H1 (cell line): ENCODE results near the gene NPHP4. TPM values are rescaled to one million over a fixed set of nuclear protein-coding genes. Genes with fewer than 3 reads are reported as not detected.

Experiments
- CTCF ChIA-PET: fragments of 300-600 bp; sonication (Branson Sonifier 250); formaldehyde crosslinking; loops from one replicate; lab custom pipeline; 2021; ENCODE audit not compliant: partially characterized antibody; lab: Charles Lee
- POLR2A ChIA-PET: fragments of 300-600 bp; sonication (Branson Sonifier 250); formaldehyde crosslinking; loops from one replicate; lab custom pipeline; 2021; ENCODE audit warnings: inconsistent platforms; ENCODE audit not compliant: partially characterized antibody; lab: Charles Lee
- DNase-seq, 2 experiments: peaks; one replicate each; pipeline versions ENCODE4 v3.0.0 to v3.0.0-alpha.2; 2010 to 2022; ENCODE audit warnings: low spot score in 2 of 2, low read depth in 1 of 2, mixed read lengths in 1 of 2
- FAIRE-seq: peaks from 2 replicates; lab custom pipeline; 2011; peaks lifted over from hg19 to GRCh38; lab: Jason Lieb, UNC
- H2AFZ ChIP-seq: 2 replicates; pipeline ENCODE4 v1.8.1; 2012; ENCODE audit warnings: low read length, inconsistent platforms
- H2AK5ac ChIP-seq: 2 replicates; pipeline ENCODE4 v1.6.1; 2013; ENCODE audit warnings: low read depth, low read length
- H2BK120ac ChIP-seq: replicated peaks from 2 replicates; pipeline ENCODE3; 2013; ENCODE audit warnings: low read depth, low read length, inconsistent platforms
- H2BK12ac ChIP-seq: 2 replicates; pipeline ENCODE4 v1.6.1; 2013; ENCODE audit warnings: low read depth, low read length
- H2BK15ac ChIP-seq: 2 replicates; pipeline ENCODE4 v1.6.1; 2013; ENCODE audit warnings: low read length
- H2BK20ac ChIP-seq: 2 replicates; pipeline ENCODE4 v1.6.1; 2013; ENCODE audit warnings: low read length
- H2BK5ac ChIP-seq: 2 replicates; pipeline ENCODE4 v1.6.1; 2013; ENCODE audit warnings: low read depth, low read length
- H3K14ac ChIP-seq: 2 replicates; pipeline ENCODE4 v1.6.1; 2013; ENCODE audit warnings: inconsistent platforms; ENCODE audit not compliant: insufficient read length
- H3K18ac ChIP-seq: 2 replicates; pipeline ENCODE4 v1.6.1; 2013; ENCODE audit warnings: low read length; ENCODE audit errors: extremely low read depth
- H3K23ac ChIP-seq: 2 replicates; pipeline ENCODE4 v1.6.1; 2013; ENCODE audit warnings: inconsistent platforms; ENCODE audit not compliant: insufficient read length
- H3K23me2 ChIP-seq: 2 replicates; pipeline ENCODE4 v1.6.1; 2013; ENCODE audit warnings: low read depth, low read length
- H3K27ac ChIP-seq: 2 replicates; pipeline ENCODE4 v1.6.1; 2011; ENCODE audit warnings: low read depth, low read length, inconsistent platforms
- H3K27me3 ChIP-seq, 4 experiments: replicated peaks in 1 of 4; 1 replicate in 1 of 4; 2 replicates in 3 of 4; pipeline versions ENCODE4 v1.6.1 to v1.8.1; 2011 to 2013; ENCODE audit warnings: low read length in 3 of 4, mild to moderate bottlenecking in 3 of 4, inconsistent platforms in 2 of 4, mixed read lengths in 2 of 4, moderate library complexity in 1 of 4; ENCODE audit not compliant: control insufficient read depth in 3 of 4, insufficient read depth in 3 of 4; ENCODE audit errors: extremely low read depth in 1 of 4
- H3K36me3 ChIP-seq, 4 experiments: 2 replicates each; pipeline versions ENCODE4 v1.6.1 to v1.8.1; 2011 to 2013; ENCODE audit warnings: mild to moderate bottlenecking in 4 of 4, low read length in 3 of 4, moderate library complexity in 2 of 4, control low read depth in 1 of 4, inconsistent platforms in 1 of 4; ENCODE audit not compliant: insufficient read depth in 4 of 4, control insufficient read depth in 2 of 4
- H3K4ac ChIP-seq: replicated peaks from 2 replicates; pipeline ENCODE3; 2013; ENCODE audit warnings: low read length, low read depth, mixed read lengths, inconsistent platforms; ENCODE audit not compliant: insufficient read length
- H3K4me1 ChIP-seq, 4 experiments: replicated peaks in 1 of 4; 1 replicate in 1 of 4; 2 replicates in 3 of 4; pipeline versions ENCODE4 v1.6.1 to v1.8.1; 2011 to 2013; ENCODE audit warnings: low read length in 3 of 4, inconsistent platforms in 2 of 4, mixed read lengths in 1 of 4; ENCODE audit not compliant: insufficient read depth in 4 of 4, control insufficient read depth in 3 of 4
- H3K4me2 ChIP-seq, 2 experiments: 2 replicates each; pipeline versions ENCODE4 v1.6.1 to v1.8.1; 2011 to 2013; ENCODE audit warnings: low read depth in 2 of 2, low read length in 2 of 2, control low read depth in 1 of 2, inconsistent platforms in 1 of 2, mild to moderate bottlenecking in 1 of 2; ENCODE audit not compliant: insufficient read depth in 1 of 2
- H3K4me3 ChIP-seq, 4 experiments: fragments of 200-600, 300-600 bp in 1 of 4; sonication (generic), shearing (Covaris generic), sonication (Bioruptor Twin) in 1 of 4; 2 replicates each; pipeline versions ENCODE4 v1.5.1 to v1.8.1; 2011 to 2016; ENCODE audit warnings: low read length in 4 of 4, low read depth in 3 of 4, control low read depth in 2 of 4, inconsistent platforms in 2 of 4, mild to moderate bottlenecking in 2 of 4, mixed read lengths in 1 of 4, moderate library complexity in 1 of 4; ENCODE audit not compliant: insufficient read depth in 2 of 4; ENCODE audit errors: extremely low read depth in 1 of 4
- H3K56ac ChIP-seq: replicated peaks from 2 replicates; pipeline ENCODE3; 2013; ENCODE audit warnings: low read depth, mild to moderate bottlenecking, mixed read lengths, low read length, inconsistent platforms; ENCODE audit not compliant: insufficient read length
- H3K79me1 ChIP-seq: 2 replicates; pipeline ENCODE4 v1.6.1; 2013; ENCODE audit warnings: low read depth, low read length, control low read depth
- H3K79me2 ChIP-seq, 2 experiments: 2 replicates each; pipeline versions ENCODE4 v1.6.1 to v1.8.1; 2012 to 2013; ENCODE audit warnings: low read length in 2 of 2, mild to moderate bottlenecking in 2 of 2, inconsistent platforms in 1 of 2; ENCODE audit not compliant: insufficient read depth in 2 of 2, control insufficient read depth in 1 of 2
- H3K9ac ChIP-seq, 4 experiments: replicated peaks in 1 of 4; 1 replicate in 1 of 4; 2 replicates in 3 of 4; pipeline versions ENCODE4 v1.6.1 to v1.8.1; 2011 to 2013; ENCODE audit warnings: low read depth in 3 of 4, low read length in 3 of 4, control low read depth in 2 of 4, mild to moderate bottlenecking in 2 of 4, moderate library complexity in 2 of 4, inconsistent platforms in 1 of 4; ENCODE audit errors: extremely low read depth in 1 of 4
- H3K9me3 ChIP-seq, 2 experiments: 2 replicates each; pipeline versions ENCODE4 v1.6.1 to v1.8.1; 2012 to 2013; ENCODE audit warnings: mild to moderate bottlenecking in 2 of 2, moderate library complexity in 2 of 2, control low read depth in 1 of 2, inconsistent platforms in 1 of 2, low read depth in 1 of 2, low read length in 1 of 2, mixed read lengths in 1 of 2; ENCODE audit not compliant: insufficient read depth in 2 of 2
- H4K20me1 ChIP-seq, 2 experiments: replicated peaks in 1 of 2; 2 replicates each; pipeline versions ENCODE3 to v1.8.1; 2011 to 2013; ENCODE audit warnings: inconsistent platforms in 2 of 2, low read length in 2 of 2, mild to moderate bottlenecking in 1 of 2; ENCODE audit not compliant: insufficient read depth in 2 of 2, control insufficient read depth in 1 of 2
- H4K5ac ChIP-seq: 2 replicates; pipeline ENCODE4 v1.6.1; 2013; ENCODE audit warnings: low read length, low read depth, mixed read lengths, inconsistent platforms; ENCODE audit not compliant: insufficient read length
- H4K8ac ChIP-seq: 2 replicates; pipeline ENCODE4 v1.8.0; 2013; ENCODE audit warnings: mild to moderate bottlenecking, moderate library complexity, low read length, inconsistent platforms; ENCODE audit not compliant: insufficient read depth; ENCODE audit errors: extremely low read depth
- H4K91ac ChIP-seq: replicated peaks from 2 replicates; pipeline ENCODE3; 2013; ENCODE audit warnings: low read length, mixed read lengths, inconsistent platforms; ENCODE audit not compliant: insufficient read length
- ATF2 ChIP-seq: IDR thresholded peaks from 2 replicates; pipeline ENCODE4 v1.6.1; 2012; ENCODE audit warnings: low read length, inconsistent platforms
- BACH1 ChIP-seq: IDR thresholded peaks from 2 replicates; pipeline ENCODE4 v1.6.1; 2012; ENCODE audit warnings: low read length, improper control_type of control experiment
- BRCA1 ChIP-seq: IDR thresholded peaks from 2 replicates; pipeline ENCODE4 v1.6.1; 2012; ENCODE audit warnings: low read depth, low read length, improper control_type of control experiment
- CHD1 ChIP-seq: IDR thresholded peaks from 2 replicates; pipeline ENCODE4 v1.6.1; 2012; ENCODE audit warnings: low read depth, low read length, improper control_type of control experiment
- EGR1 ChIP-seq: IDR thresholded peaks from 2 replicates; pipeline ENCODE4 v1.6.1; 2011; ENCODE audit warnings: low read depth, low read length, borderline replicate concordance
- MAX ChIP-seq: IDR thresholded peaks from 2 replicates; pipeline ENCODE4 v1.6.1; 2012; ENCODE audit warnings: inconsistent platforms
- NANOG ChIP-seq: IDR thresholded peaks from 2 replicates; pipeline ENCODE4 v1.6.1; 2011; ENCODE audit warnings: low read length, low read depth, mild to moderate bottlenecking, inconsistent platforms; ENCODE audit not compliant: insufficient read depth, poor library complexity, severe bottlenecking
- POLR2AphosphoS5 ChIP-seq: IDR thresholded peaks from 2 replicates; pipeline ENCODE4 v1.6.1; 2011; ENCODE audit warnings: low read depth, low read length
- POU5F1 ChIP-seq: IDR thresholded peaks from 2 replicates; pipeline ENCODE4 v1.6.1; 2011; ENCODE audit warnings: low read depth, mild to moderate bottlenecking, low read length, moderate library complexity
- SP4 ChIP-seq: IDR thresholded peaks from 2 replicates; pipeline ENCODE4 v1.6.1; 2012; ENCODE audit warnings: low read length, inconsistent platforms
- SRF ChIP-seq: IDR thresholded peaks from 2 replicates; pipeline ENCODE4 v1.6.1; 2011; ENCODE audit warnings: mild to moderate bottlenecking, low read depth, low read length, moderate library complexity
- SUZ12 ChIP-seq: fragments of 200-600 bp; sonication (generic); IDR thresholded peaks from 2 replicates; pipeline ENCODE4 v1.6.1; 2012; ENCODE audit warnings: mild to moderate bottlenecking, inconsistent platforms, low read length, moderate library complexity, mixed read lengths
- TBP ChIP-seq: IDR thresholded peaks from 2 replicates; pipeline ENCODE4 v1.6.1; 2011; ENCODE audit warnings: low read depth, low read length, improper control_type of control experiment
- TEAD4 ChIP-seq: IDR thresholded peaks from 2 replicates; pipeline ENCODE4 v1.6.1; 2012; ENCODE audit warnings: low read depth, low read length, inconsistent platforms, mixed read lengths
- WGBS, 2 experiments: shearing (Covaris generic) in 1 of 2; methylation state at CpG; one replicate each; pipeline versions ENCODE4 v1.1.6 to v1.1.7; 2013 to 2015; ENCODE audit warnings: low lambda C conversion rate in 2 of 2, mixed read lengths in 2 of 2, inconsistent platforms in 1 of 2, low coverage in 1 of 2, missing lambda C conversion rate in 1 of 2; ENCODE audit not compliant: insufficient replicate concordance in 2 of 2, insufficient coverage in 1 of 2, insufficient read length in 1 of 2; ENCODE audit errors: extremely low coverage in 1 of 2, missing lambda C conversion rate in 1 of 2; 5-methylcytosine and 5-hydroxymethylcytosine counted together
- polyA plus RNA-seq, 7 experiments: library from polyadenylated mRNA; depleted of rRNA in 3 of 7; stranded (reverse) in 5 of 7; unstranded in 2 of 7; fragments of >200 nt in 5 of 7; fragments of 200-250 nt in 2 of 7; gene quantifications; 1 replicate in 5 of 7; 2 replicates in 1 of 7; 4 replicates in 1 of 7; pipeline versions ENCODE4 v1.2.1 to v1.2.3, GENCODE V29; 2011 to 2013; ENCODE audit warnings: missing spikeins in 2 of 7, mixed read lengths in 2 of 7
- total RNA-seq: library from RNA; stranded (reverse); fragmentation: NEBNext Ultra II Directional; extraction: Animal tissue kit (Norgen Biotek cat#: 25700); gene quantifications from 2 replicates; pipeline ENCODE4 v1.2.1, GENCODE V29; 2021

The NPHP4 gene
- total and polyA plus RNA-seq, 2 of the 8 experiments (the other 6 are each of a cell fraction or from before 2014, with no cell fraction given), result 5.8 to 14.0 TPM

- H2AK5ac ChIP-seq, result no peak overlapping the region
- no peak overlapping the region for H3K4me3 ChIP-seq
- no peak overlapping the region for H2BK120ac ChIP-seq
- H3K79me2 ChIP-seq, result no peaks in the 10 kb centered on the region
- no peaks in the 10 kb centered on the region for H3K9me3 ChIP-seq
- no peak overlapping the region; the same call in 1 of the 2 replicates for H3K18ac ChIP-seq
- no peak overlapping the region for H2BK5ac ChIP-seq
- H2AFZ ChIP-seq, result no peak overlapping the region
- 91% methylated on average over 11 of the region's 11 CpGs; no CpG with 5 or more reads in 1 of the 2 experiments for WGBS, 2 experiments
- H3K4ac ChIP-seq, result no peak overlapping the region
- peaks cover 0 to 6% (median 1%) of the 10 kb centered on the region in 4 experiments; a peak in 2 of 7 replicates for H3K4me1 ChIP-seq
- H3K4me2 ChIP-seq, result no peak overlapping the region
- peak in 1 of 2 experiments; percentile 38 for DNase-seq
- FAIRE-seq, result no peak
- H3K36me3 ChIP-seq, result no peaks in the 10 kb centered on the region
- no peak overlapping the region for H3K14ac ChIP-seq
- no peak overlapping the region for H3K23ac ChIP-seq
- CTCF ChIA-PET, result interaction anchor here (0.7 to 1.8 kb wide), 4 partner anchors 12 to 75 kb away, joined by 3 to 4 read pairs (median 3); no protein-coding TSS in a partner anchor
- no peak overlapping the region for H3K27ac ChIP-seq
- H4K5ac ChIP-seq, result no peak overlapping the region
- H3K79me1 ChIP-seq, result no peaks in the 10 kb centered on the region
- no peak overlapping the region for H4K91ac ChIP-seq
- POLR2A ChIA-PET, result no interaction called here
- no peaks in the 10 kb centered on the region for H3K27me3 ChIP-seq
- H3K56ac ChIP-seq, result no peak overlapping the region
- no peak overlapping the region for H2BK20ac ChIP-seq
- H2BK12ac ChIP-seq, result no peak overlapping the region
- no peak overlapping the region for H3K9ac ChIP-seq
- H3K23me2 ChIP-seq, result no peaks in the 10 kb centered on the region
- H4K20me1 ChIP-seq, result peaks cover 2 to 3% of the 10 kb centered on the region in 2 experiments
- no peak overlapping the region for H4K8ac ChIP-seq
- H2BK15ac ChIP-seq, result no peak overlapping the region
- TF ChIP-seq SUZ12 (no peak), SRF (no peak), TEAD4 (no peak), POLR2AphosphoS5 (no peak), POU5F1 (no peak), ATF2 (no peak), TBP (no peak), MAX (no peak), BRCA1 (no peak), BACH1 (no peak), NANOG (no peak), CHD1 (no peak), SP4 (no peak), EGR1 (no peak)
Observed at GRCh38 chr1:5910666-5911065, 81.6 kb downstream of the NPHP4 start.
